Endodermal cell (in vitro differentiated cells): ENCODE results near the gene ARHGEF11. TPM values are rescaled to one million over a fixed set of nuclear protein-coding genes. Genes with fewer than 3 reads are reported as not detected.

Experiments
- DNase-seq: peaks from one replicate; pipeline ENCODE4 v3.0.0-alpha.2; 2017
- H3K27ac ChIP-seq: 2 replicates; pipeline ENCODE4 v1.5.1; 2013; ENCODE audit warnings: mild to moderate bottlenecking, low read depth, low read length, moderate library complexity
- H3K27me3 ChIP-seq: 2 replicates; pipeline ENCODE4 v1.6.1; 2013; ENCODE audit warnings: mild to moderate bottlenecking, low read length, moderate library complexity; ENCODE audit not compliant: insufficient read depth, control insufficient read depth, poor library complexity, severe bottlenecking
- H3K36me3 ChIP-seq: 2 replicates; pipeline ENCODE4 v1.7.0; 2013; ENCODE audit warnings: mild to moderate bottlenecking, low read length, moderate library complexity; ENCODE audit not compliant: control insufficient read depth, insufficient read depth
- H3K4me1 ChIP-seq: one replicate; pipeline ENCODE4 v1.7.0; 2013; ENCODE audit warnings: low read length; ENCODE audit not compliant: control insufficient read depth, insufficient read depth
- H3K4me3 ChIP-seq: 2 replicates; pipeline ENCODE4 v1.5.1; 2013; ENCODE audit warnings: mild to moderate bottlenecking, low read length, moderate library complexity
- H3K9ac ChIP-seq: 2 replicates; pipeline ENCODE4 v1.6.1; 2013; ENCODE audit warnings: mild to moderate bottlenecking, low read length, moderate library complexity; ENCODE audit not compliant: poor library complexity, severe bottlenecking; ENCODE audit errors: extremely low read depth
- H3K9me3 ChIP-seq: 2 replicates; pipeline ENCODE4 v1.6.1; 2013; ENCODE audit warnings: mild to moderate bottlenecking, low read length, moderate library complexity; ENCODE audit not compliant: control insufficient read depth
- H3K27ac Mint-ChIP-seq: 2 replicates; pipeline ENCODE4 v1.8.0; 2020; ENCODE audit warnings: mixed read lengths
- H3K27me3 Mint-ChIP-seq: 2 replicates; pipeline ENCODE4 v1.8.0; 2021; ENCODE audit warnings: mild to moderate bottlenecking, mixed read lengths; ENCODE audit not compliant: insufficient read depth
- H3K36me3 Mint-ChIP-seq: 2 replicates; pipeline ENCODE4 v1.8.0; 2020; ENCODE audit warnings: low read depth, mixed read lengths
- H3K4me1 Mint-ChIP-seq: 2 replicates; pipeline ENCODE4 v1.8.0; 2020; ENCODE audit warnings: mixed read lengths
- H3K4me3 Mint-ChIP-seq: 2 replicates; pipeline ENCODE4 v1.8.0; 2020; ENCODE audit warnings: mild to moderate bottlenecking, moderate library complexity, mixed read lengths
- H3K9me3 Mint-ChIP-seq: 2 replicates; pipeline ENCODE4 v1.8.0; 2020; ENCODE audit warnings: mild to moderate bottlenecking, mixed read lengths
- WGBS, 2 experiments: methylation state at CpG; one replicate each; pipeline versions ENCODE4 v1.1.5 to v1.1.7; 2013; ENCODE audit warnings: missing lambda C conversion rate in 2 of 2, mixed read lengths in 1 of 2; ENCODE audit not compliant: insufficient coverage in 1 of 2, insufficient read length in 1 of 2; 5-methylcytosine and 5-hydroxymethylcytosine counted together
- total RNA-seq, 2 donors: library from RNA; stranded (reverse); fragmentation: NEBNext Ultra II Directional in 1 of 2; extraction: Animal tissue kit (Norgen Biotek cat#: 25700) in 1 of 2; gene quantifications; 2 replicates in 1 of 2; 3 replicates in 1 of 2; pipeline ENCODE4 v1.2.1, GENCODE V29; 2021
- TF ChIP-seq, protein P1 (sequence below): fragments of 200-600 bp; sonication (generic); conservative IDR thresholded peaks from 2 replicates; pipeline ENCODE4 v1.5.0; 2021; ENCODE audit warnings: antibody characterized with exemption, mild to moderate bottlenecking

ARHGEF11 gene
- total RNA-seq, 2 donors from 2014 or later, result 54.2 to 56.5 TPM

DNA sequence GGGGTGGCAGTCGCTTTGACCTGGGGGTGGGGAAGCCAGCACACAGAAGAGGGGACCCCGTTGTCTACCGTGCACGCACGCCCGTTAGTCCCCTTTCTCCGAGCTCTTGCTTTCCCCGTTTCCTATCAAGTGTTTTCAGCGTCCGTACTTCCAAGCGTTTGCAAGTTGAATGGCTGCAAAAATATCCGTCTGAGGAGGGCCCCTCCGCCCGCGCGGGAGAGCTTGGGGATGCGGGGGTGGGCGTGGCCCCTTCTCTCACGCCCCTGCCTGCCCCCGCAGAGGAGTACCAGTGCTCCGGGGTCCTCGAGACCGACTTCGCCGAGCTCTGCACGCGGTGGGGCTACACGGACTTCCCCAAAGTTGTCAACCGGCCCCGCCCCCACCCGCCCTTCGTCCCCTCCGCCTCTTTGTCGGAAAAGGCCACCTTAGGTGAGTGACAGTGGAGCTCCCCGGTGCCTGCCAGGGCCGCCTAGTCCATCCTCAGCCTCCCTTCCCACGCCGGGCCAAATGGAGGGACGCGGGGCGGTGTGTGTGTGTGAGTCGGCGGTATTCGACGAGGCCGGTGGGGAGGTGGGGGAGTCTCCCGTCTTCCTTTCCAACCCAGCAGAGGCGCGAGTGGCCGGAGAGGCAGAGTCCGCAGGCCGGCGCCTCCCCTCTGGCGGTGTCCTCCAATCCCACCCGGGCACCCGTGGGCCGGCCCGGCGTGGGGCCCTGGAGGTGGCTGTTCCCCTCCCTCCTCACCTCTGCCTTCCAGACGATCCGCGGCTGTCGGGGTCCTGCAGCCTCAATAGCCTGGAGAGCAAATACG is 121.7 kb downstream of the ARHGEF11 start:
- TF ChIP-seq, protein P1, sequence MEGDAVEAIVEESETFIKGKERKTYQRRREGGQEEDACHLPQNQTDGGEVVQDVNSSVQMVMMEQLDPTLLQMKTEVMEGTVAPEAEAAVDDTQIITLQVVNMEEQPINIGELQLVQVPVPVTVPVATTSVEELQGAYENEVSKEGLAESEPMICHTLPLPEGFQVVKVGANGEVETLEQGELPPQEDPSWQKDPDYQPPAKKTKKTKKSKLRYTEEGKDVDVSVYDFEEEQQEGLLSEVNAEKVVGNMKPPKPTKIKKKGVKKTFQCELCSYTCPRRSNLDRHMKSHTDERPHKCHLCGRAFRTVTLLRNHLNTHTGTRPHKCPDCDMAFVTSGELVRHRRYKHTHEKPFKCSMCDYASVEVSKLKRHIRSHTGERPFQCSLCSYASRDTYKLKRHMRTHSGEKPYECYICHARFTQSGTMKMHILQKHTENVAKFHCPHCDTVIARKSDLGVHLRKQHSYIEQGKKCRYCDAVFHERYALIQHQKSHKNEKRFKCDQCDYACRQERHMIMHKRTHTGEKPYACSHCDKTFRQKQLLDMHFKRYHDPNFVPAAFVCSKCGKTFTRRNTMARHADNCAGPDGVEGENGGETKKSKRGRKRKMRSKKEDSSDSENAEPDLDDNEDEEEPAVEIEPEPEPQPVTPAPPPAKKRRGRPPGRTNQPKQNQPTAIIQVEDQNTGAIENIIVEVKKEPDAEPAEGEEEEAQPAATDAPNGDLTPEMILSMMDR, result no peak
- Mint-ChIP-seq H3K4me3 (peak overlapping the region; percentile 47), H3K27me3 (peaks cover 100% of the 10 kb centered on the region), H3K27ac (no peak overlapping the region), H3K9me3 (no peaks in the 10 kb centered on the region), H3K4me1 (peaks cover 10% of the 10 kb centered on the region), H3K36me3 (no peaks in the 10 kb centered on the region)
- peaks cover 100% of the 10 kb centered on the region for H3K27me3 ChIP-seq
- no peaks in the 10 kb centered on the region for H3K36me3 ChIP-seq
- no peaks in the 10 kb centered on the region for H3K4me1 ChIP-seq
- no peak overlapping the region for H3K9ac ChIP-seq
- peak; percentile 72 for DNase-seq
- WGBS, 2 experiments, result 2 to 3% methylated on average over 17 to 63 of the region's 64 CpGs
- no peak overlapping the region for H3K27ac ChIP-seq
- no peaks in the 10 kb centered on the region for H3K9me3 ChIP-seq
- H3K4me3 ChIP-seq, result peak overlapping the region; percentile 69

DNA sequence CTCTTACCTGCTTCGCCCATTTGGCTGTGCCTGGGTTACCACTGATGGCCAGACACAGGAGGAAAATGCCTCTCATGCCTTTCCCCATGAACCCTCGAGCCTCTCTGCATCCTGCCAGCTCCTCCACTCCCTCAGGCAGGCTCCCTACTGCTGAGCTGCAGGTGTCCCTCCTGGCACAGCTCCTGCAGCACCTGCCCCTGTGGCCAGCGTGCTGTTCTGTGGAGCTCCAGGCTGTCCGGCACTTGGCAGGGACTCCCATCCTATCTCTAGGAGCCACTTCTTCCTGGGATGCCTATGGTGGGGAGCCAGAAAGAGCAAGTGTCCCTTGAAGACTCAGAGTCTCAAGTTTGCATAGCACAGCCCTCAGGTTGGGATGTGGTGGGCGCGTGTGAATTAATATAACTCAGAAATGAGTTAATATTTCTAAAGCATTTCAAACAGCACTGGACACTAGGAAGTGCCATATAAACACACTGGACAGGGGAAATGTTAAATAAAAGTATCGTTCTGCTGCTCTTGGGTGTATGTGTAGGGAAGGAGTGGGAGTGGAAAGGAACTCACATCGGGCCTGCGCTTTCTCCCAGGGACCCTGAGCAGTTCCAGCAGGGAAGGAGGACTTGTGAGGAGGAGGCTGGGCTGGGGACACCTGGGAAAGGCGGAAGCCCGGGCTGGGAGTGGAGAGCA is 122.4 kb downstream of the ARHGEF11 start:
- Histone ChIP-seq H3K27ac (no peak overlapping the region), H3K4me1 (no peaks in the 10 kb centered on the region), H3K36me3 (no peaks in the 10 kb centered on the region), H3K9me3 (peaks cover 6% of the 10 kb centered on the region), H3K27me3 (peaks cover 100% of the 10 kb centered on the region), H3K9ac (no peak overlapping the region), H3K4me3 (peak overlapping the region; percentile 69)
- Mint-ChIP-seq H3K36me3 (no peaks in the 10 kb centered on the region), H3K9me3 (no peaks in the 10 kb centered on the region), H3K27me3 (peaks cover 100% of the 10 kb centered on the region), H3K27ac (no peak overlapping the region), H3K4me3 (peak overlapping the region; percentile 47), H3K4me1 (peaks cover 10% of the 10 kb centered on the region)
- TF ChIP-seq, protein P1, result no peak
- WGBS, 2 experiments, result 7 to 18% methylated on average over 7 to 11 of the region's 11 CpGs
- no peak for DNase-seq

DNA sequence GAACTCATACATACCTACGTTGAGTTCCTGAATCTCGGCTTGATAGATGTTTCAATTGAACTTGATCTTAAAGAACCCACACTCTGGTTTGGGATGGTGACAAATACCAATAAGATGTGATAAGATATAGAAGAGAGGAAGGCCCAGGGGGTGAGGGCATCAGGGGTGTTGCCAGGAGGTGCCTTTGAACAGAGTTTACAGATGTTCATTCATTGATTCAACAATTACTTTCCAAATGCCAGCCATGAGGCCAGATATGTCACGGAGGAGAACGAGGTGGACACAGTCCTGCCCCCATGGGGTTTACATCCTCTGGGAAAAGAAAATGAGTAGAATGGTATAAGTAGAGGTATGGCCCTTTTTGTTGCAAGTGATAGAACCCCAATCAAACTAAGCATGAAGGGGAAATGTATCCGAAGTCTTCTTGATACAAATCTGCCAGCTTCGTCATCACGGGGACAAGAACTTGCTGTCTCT is 124.5 kb downstream of the ARHGEF11 start:
- peaks cover 82% of the 10 kb centered on the region for H3K27me3 ChIP-seq
- H3K36me3 ChIP-seq, result no peaks in the 10 kb centered on the region
- no peaks in the 10 kb centered on the region for H3K4me1 ChIP-seq
- no peak overlapping the region for H3K27ac Mint-ChIP-seq
- DNase-seq, result no peak
- peaks cover 99% of the 10 kb centered on the region for H3K27me3 Mint-ChIP-seq
- no peak overlapping the region for H3K9ac ChIP-seq
- H3K9me3 ChIP-seq, result peaks cover 7% of the 10 kb centered on the region
- H3K27ac ChIP-seq, result no peak overlapping the region
- H3K36me3 Mint-ChIP-seq, result no peaks in the 10 kb centered on the region
- WGBS, 2 experiments, result 56 to 61% methylated on average over 7 of the region's 7 CpGs
- H3K4me3 ChIP-seq, result peak overlapping the region; percentile 68
- H3K4me3 Mint-ChIP-seq, result peak overlapping the region; percentile 58
- no peaks in the 10 kb centered on the region for H3K9me3 Mint-ChIP-seq
- TF ChIP-seq, protein P1, result no peak
- H3K4me1 Mint-ChIP-seq, result peaks cover 4% of the 10 kb centered on the region
